Muscle of back (tissue), 11 donors: ENCODE results near the gene TEX36. TPM values are rescaled to one million over a fixed set of nuclear protein-coding genes. Genes with fewer than 3 reads are reported as not detected.
"Not testable (repeated sequence)": the region's sequence is repeated elsewhere in the genome, so short reads cannot be mapped to it uniquely, and the experiment has no call there.

Experiments used
- DNase-seq, 3 donors: peaks; one replicate each; pipeline versions ENCODE4 v3.0.0 to v3.0.0-alpha.2; 2013
- polyA plus RNA-seq, 10 donors: library from polyadenylated mRNA; unstranded; fragments of 120-200 nt; gene quantifications; one replicate each; pipeline ENCODE4 v1.2.1, GENCODE V29; 2013; ENCODE audit not compliant: insufficient read length in 10 of 10

TEX36 gene
- polyA plus RNA-seq, 10 donors, result not detected

DNA sequence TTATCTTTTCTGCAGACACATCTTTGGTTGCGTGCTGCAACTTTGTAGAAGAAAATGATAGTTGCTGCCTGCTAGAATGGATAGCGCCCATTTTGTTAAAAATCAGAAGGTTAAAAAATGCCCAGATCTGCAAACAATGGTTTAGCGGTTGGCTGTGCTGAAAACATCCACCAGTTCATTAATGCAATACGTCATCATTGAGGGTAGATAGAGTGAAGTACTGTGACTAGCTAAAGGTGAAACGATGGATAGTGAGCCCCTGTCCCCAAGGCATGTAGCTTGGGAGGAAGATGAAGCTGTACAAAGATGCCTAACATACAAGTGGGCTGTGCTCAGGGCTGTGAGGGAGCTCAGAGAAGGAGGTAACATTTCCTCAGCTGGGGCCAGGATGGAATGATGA is 48.4 kb downstream of the TEX36 start:
- no peak for DNase-seq

- peak in 2 of 3 donors; percentile 7 to 15 for DNase-seq
Observed at GRCh38 chr10:125633517-125633999, 49.4 kb downstream of the TEX36 start.

- DNase-seq, result no peak
Observed at GRCh38 chr10:125631806-125632205, 51.2 kb downstream of the TEX36 start.

DNA sequence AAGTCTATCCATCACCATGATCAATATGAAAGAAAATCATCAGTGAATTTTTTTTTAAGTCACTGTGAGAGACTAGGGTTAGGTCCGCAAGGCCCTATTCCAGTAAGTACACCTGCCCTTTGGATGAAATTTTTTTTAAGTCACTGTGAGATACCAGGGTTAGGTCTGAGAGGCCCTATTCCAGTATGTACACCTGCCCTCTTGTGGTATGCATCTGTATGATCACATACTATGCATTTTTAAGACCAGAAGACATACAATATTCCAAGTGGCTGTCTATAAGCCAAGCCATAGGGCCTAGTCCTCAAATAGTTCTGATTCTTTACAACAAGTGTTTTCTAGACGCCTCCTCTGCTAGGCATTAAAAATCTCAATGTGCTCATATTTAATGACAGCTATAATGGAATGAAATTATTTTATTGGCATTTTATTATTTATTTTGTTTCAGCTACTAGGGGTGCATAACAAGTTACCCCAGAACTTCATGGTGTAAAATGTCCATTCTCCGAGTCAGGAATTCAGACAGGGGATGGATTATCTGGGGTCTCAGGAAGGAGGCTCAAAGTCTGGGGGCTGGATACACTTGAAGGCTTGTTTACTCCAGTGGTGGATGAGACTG is 53.1 kb downstream of the TEX36 start:
- peak in 2 of 3 donors; percentile 12 to 47 for DNase-seq

- DNase-seq, result no peak
Observed at GRCh38 chr10:125628104-125629049, 54.6 kb downstream of the TEX36 start.

DNA sequence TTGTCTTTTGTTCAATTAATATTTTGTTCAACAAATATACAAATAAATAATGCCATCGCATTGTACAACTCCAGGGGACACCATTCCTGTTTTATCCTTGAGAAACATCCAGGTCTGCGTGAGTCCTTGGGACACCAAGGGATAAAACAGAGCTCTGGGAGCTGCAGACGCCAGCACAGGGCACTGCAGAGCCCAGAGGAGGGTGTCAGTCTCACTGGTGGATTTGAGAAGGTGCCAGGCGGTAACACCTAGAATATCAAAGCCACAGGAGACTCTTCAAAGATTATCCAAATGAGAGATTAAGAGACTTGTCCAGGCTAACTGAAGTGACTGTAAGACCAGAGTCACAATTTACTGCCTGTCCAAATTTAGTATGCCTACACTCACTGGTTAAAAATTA is 55.3 kb downstream of the TEX36 start:
- no peak for DNase-seq

DNA sequence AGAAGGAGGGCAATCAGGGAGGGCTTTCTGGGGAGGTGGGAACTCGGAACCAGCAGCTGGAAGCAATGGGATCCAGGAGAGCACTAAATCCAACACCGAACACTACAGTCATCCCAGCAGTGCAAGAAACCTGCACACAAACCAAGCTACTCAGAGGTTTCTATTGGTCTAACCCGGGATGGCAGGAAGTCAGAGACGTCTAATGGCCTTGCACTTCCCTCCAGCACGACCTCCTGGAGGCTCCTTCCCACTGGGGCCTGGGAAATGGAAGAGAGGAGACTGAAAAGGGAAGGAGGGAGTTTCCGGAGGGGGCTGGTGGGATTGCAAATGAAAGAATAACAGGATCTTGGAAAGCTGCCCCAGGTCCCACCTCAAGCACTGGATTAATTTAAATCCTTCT is 56.3 kb downstream of the TEX36 start:
- DNase-seq, result no peak

DNA sequence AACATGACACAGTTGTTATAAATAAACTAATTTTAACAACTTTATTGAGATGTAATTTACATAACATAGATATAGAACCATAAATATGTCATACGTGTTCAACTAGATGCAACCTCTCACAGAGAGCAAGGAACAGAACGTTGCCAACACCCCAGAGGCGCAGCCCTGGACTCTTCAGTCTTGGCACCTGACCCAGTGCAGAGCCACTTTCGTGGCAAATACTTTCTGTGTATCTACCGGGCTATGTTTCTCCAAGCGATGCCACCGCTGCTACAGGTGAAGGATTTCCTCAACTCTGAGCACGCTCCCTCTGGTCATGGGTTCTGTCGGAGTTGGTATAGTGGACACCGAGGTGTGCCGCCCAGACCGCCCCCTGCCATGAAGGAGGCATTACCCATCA is 57.4 kb downstream of the TEX36 start:
- DNase-seq, result no peak

- no peak for DNase-seq
Observed at GRCh38 chr10:125624800-125625199, 58.2 kb downstream of the TEX36 start.

DNA sequence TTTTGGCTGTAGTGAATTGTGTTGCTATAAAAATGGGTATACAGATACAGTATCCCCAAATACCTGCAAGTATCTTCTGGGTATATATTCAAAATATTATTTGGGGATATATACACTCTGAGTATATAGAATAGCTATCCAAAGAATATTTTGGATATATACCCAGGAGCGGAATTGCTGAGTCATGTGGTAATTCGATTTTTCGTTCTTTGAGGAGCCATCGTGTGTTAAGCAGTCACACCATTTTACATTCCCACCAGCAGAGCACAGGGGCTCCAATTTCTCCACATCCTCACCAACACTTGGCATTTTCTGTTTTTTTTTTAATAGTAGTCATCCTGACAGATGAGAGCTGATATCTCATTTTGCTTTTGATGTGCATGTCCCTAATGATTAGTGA is 61.9 kb downstream of the TEX36 start:
- no peak for DNase-seq

- no peak for DNase-seq
Observed at GRCh38 chr10:125620401-125620800, 62.6 kb downstream of the TEX36 start.

DNA sequence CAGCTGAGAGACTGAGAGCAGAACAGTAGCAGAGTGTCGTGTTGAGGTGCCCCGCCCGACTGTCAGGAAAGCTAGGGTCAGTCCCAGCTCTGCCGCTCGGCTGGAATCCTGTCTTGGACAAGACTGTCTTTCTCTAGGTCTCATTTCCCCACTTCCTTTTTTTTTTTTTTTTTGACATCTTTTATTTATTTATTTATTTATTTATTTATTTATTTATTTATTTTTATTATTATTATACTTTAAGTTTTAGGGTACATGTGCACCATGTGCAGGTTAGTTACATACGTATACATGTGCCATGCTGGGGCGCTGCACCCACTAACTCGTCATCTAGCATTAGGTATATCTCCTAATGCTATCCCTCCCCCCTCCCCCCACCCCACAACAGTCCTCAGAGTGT is 69.9 kb downstream of the TEX36 start:
- not testable (repeated sequence) for DNase-seq

- no peak for DNase-seq
Observed at GRCh38 chr10:125611756-125612155, 71.2 kb downstream of the TEX36 start.

DNA sequence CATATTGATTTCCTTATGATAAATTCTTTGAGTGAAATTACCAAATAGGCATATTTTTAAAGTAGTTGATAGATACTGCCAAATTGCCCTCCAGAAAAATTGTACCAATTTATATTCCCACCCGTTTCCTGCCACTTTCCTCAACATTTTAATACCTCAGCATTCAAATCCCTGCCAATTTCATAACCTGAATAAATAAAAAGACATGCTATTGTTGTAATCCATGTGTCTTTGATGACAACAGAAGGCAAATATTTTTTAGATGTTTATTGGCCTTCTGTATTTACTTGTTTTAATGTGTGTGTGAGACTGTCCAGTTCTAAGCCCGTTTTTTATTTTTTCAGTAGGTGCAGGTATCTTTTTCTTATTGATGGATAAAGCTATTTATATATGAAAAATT is 71.7 kb downstream of the TEX36 start:
- DNase-seq, result no peak

GRCh38 chr10:125609859-125610258 is 73.1 kb downstream of the TEX36 start:
- no peak for DNase-seq

GRCh38 chr10:125608474-125608873 is 74.5 kb downstream of the TEX36 start:
- no peak for DNase-seq

- DNase-seq, result no peak
Observed at GRCh38 chr10:125607689-125608290, 75.2 kb downstream of the TEX36 start.

- no peak for DNase-seq
Observed at GRCh38 chr10:125606414-125607010, 76.5 kb downstream of the TEX36 start.
